HG02759 (cell line): ENCODE results near the gene PSMB7.

Source experiments
- ATAC-seq: cut with Tn5 transposase; IDR thresholded peaks from one replicate; pipeline ENCODE4 v1.9.1; 2021; ENCODE audit warnings: mild to moderate bottlenecking, moderate library complexity; ENCODE audit not compliant: unreplicated experiment

Gene PSMB7

DNA sequence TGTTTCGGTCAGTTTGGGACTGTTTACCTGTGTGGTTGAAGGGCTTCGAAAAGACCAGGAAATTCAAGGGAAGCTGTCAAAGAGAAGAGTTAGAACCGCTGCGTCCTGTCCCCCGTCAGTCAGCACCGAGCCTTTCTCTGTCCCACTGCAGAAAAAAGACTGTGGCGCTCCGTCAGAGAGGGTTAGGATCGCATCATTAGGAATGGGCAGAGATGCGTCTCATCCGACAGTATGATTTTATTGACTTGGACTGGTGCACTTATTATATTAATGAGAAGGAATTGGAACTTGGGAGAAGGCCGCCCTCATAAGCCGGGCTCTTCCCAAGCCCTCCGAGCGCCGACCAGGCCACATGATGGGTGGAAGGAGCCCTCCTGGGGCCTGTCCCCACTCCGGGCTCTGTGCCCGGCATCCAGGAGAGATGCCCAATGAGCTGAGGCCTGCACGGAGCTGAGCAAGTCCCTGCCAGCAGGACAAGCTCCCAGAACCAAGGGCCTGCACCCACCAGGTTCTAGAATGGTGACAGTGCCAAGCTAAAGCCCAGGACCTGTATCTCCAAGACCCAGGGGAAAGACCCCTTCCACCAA, 85.9 kb downstream of the PSMB7 start:
- ATAC-seq: no peak

DNA sequence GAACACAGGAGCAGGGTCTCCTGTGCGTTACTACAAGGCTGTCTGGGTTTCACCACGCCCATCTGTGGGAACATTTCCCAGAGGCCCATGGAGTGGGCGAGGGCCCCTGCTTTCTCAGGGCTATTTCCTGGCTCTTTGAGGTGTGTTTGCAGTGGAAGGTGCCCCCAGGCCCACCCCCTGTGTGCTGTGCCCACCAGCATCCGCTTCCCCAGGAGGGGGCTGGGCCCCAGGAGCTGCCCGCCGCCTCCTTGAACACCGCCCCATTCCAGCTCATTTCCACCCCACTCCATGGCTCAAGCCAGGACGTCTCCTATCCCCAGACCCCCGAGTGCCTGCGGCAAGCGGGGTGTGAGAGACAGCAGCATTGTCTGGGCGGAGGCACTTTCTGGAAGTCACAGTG, 87.0 kb downstream of the PSMB7 start:
- ATAC-seq: no peak

DNA sequence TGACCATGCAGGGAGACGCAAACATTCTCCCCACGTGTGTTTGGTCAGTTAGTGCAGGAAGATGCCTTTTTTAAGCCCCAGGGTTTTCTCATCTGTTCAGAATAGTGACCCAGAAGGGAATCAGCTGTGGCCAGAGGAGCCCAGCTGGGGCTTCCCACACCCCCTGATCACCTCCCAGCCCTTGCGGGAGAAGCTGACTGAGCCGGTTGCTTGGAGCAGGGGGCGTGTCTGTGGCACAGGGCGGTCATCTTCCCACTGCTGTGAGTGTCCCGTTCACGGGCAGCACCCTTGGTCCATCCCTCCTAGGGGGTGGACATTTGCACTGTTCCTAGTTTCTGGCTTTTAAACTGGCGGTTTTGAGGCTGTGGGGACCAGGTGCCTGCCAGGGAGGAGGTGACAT, 87.8 kb downstream of the PSMB7 start:
- no peak for ATAC-seq

DNA sequence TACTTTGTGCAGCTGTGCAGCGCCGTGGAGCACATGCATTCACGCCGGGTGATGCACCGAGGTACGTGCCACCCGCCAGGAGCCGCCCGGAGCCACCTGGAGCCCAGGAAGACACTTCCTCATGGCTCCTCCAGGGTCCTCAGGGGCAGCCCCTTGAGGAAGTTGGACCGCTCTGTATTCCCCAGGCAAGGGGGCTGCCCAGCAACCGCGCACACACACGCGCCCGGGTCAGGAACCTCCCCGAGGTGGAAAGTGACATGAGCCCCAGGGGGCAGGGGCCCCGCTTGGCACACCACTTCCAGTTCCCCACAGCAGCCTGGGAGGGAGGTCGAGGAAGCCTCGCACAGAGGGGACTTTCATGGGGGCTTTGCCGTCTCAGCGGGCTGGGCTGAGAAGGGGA, 88.9 kb downstream of the PSMB7 start:
- ATAC-seq: no peak

DNA sequence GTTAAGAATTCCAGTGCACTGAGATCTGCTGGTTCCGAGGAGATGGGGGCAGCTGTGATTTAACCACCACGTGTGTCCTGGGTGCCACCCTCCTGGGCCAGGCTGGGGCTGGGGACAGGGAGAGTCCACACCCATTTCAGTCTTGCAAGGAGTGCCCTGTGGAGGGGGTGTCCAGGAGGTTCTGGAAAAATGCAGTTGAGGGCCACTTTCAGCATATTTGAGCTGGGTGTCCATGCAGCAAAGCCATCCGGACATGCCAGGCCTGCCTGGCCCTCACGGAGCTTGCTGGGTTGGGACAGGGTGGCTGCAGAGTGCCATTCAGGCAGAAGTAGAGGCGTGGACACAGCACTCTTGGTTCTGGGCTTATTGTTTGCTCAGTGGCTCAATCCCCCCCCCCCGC, 89.4 kb downstream of the PSMB7 start:
- no peak for ATAC-seq

DNA sequence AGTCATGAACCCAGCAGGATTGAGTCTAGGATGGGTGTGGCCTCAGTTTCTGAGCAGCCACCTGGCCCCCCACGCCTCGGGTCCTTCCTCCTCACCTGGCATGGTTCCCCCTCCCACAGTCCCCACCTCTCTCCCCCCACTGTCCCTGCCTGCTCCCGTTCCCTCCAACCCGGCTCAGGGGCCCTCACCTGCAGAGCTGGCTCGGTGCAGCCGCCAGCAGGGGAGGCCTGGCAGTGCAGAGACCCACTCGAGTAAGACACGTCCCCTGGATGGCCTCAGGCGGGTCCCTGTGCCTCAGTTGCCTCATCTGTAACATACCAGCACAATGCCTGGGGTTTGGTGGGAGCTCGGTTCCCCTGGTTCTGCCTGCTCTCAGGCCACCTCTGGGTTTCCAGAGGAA, 91.3 kb downstream of the PSMB7 start:
- ATAC-seq: no peak

DNA sequence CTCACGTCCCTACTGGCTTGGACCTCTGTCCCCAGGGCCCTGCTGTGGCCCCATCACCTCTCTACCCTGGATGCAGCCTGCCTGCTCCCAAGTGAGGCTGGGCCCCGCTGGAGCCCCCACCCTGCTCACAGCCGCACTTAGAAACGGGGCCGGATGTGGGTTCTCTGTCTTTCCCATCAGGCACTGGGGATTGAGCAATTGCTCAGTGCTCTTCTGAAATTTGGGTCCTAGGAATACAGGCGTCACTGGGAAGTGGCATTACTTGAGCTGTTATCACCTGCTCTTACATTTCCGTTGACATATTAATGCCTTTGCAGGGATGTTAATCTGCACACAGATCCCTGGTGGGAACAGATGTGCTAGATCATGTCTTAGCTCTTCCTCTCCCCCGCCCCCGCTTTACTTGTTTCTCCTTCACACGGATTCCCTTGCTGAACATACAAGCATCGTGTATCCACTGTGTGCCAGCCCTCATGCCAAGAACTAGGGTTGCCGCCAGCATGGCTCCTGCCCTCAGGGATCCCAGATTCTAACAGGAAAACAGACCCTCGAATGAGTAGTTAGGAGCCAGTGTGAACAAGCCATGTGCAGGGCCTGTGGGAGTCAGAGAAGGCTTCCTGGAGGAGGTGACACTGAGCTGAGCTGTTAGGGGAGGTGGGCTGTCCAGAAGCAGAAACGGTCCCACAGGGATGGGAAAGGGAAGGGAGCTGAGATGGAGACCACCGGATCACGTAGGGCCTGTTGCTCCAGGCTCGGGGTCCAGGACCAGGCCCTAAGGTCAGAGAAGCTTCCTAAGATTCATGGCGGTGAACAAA, 92.4 kb downstream of the PSMB7 start:
- ATAC-seq: no peak

DNA sequence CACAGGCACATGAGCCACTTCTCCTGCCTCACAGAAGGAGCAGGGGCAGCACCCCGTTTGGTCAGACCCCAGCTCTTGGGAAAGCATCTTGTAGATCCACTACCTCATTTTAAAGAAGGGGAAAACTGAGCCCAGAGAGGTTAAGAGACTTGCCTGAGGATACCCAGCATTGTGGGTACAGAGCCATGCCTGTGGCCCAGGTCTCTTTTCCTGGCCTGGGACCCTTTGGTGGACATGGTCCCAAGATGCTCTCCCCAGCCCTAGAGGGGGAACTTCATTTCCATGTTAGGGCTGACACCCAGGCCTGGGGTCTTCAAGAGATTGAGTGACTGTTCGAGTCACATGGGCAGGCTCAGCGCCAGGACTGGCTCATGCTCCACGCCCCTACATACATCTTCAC, 93.3 kb downstream of the PSMB7 start:
- ATAC-seq: no peak

DNA sequence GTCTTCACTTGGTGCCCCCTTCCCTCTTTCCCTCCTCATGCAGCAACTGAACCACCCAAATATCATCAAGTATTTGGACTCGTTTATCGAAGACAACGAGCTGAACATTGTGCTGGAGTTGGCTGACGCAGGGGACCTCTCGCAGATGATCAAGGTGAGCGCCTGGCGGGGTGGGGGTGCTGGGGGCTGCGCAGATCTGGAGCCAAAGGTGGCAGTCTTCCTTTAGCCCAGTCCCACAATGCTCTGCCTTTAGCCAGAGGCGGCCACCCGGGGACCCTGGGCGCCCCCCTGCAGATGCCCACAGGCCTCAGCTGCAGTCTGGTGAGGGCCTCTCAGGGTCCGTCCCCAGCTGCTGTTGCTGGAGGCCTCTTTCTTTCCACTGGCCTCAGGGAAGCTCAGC, 93.8 kb downstream of the PSMB7 start:
- no peak for ATAC-seq

DNA sequence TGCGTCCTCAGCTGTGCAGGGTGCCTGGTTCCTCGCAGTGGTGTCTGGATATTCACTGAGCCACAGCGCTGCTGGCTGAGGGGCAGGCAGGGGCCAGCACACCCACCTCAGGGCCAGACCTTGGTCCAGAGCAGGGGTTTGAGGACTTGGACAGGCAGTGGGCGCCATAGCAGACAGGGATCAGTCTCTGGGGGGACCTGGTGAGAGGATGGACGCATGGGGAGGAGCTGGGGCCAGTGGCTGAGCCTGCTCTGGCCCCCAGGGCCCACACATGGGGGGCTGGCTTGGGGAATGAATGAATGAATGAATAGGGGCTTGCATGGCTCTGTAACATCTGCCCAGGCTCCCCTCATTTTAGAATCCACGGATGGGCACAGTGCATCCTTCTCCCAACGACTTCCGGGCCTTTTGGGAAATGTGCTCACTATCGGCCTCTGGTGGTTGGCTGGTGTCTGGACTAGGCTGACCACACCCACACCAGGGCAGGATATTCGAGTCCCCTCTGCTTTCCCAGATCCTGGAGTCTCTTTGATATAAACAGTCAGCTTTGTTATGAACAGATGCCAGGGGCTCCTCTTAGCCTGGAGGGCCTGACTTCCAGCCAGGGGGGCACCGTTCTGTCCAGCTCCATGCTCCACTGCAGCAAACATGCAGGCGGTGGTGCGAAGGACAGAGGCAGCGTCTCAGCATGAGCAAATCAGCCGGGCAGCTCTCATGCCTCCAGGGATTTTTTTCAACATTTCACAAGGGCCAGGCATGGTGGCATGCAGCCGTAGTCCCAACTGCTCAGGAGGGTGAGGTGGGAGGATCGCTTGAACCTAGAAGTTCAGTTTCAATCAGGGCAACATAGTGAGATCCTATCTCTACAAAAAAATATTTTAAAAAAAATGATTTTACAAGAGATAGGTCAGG, 94.9 kb downstream of the PSMB7 start:
- ATAC-seq: no peak

DNA sequence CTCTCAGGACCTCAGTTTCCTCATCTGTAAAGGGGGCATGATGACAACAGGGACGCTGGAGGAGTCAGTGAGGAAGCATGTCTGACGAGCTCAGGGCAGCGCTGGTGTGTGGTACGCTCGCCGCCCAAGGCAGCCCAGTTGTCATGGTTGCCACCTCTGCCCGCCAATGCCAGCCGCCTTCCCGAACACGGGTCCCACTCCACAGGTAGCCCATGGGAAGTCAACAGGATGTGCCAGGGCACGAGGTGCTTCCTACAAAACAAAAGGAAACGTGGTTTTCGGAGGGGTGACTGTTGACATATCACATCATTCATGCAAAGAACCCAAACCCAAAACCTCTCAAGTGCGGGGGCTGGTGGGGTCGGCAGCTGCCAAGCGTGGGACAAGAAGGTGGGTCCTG, 99.4 kb downstream of the PSMB7 start:
- ATAC-seq: no peak

DNA sequence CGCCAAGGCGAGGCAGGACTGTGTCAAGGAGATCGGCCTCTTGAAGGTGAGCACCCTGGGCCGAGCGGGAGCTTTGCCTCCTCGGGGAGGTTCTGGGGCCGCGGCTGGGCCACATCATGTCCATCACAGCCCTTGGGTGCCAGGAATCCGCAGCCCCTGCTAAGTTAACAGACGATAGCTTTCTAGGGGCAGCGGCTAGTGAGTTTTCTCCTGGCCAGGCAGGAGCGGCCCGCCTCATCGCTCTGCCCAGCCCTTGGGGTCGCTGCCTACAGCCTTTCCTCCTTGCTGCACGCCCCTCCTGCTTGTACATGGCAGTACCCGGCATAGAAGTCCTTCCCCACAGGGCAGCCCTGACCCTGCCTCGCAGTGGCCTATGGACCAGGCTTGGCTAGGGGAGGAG, 101.3 kb downstream of the PSMB7 start:
- no peak for ATAC-seq

DNA sequence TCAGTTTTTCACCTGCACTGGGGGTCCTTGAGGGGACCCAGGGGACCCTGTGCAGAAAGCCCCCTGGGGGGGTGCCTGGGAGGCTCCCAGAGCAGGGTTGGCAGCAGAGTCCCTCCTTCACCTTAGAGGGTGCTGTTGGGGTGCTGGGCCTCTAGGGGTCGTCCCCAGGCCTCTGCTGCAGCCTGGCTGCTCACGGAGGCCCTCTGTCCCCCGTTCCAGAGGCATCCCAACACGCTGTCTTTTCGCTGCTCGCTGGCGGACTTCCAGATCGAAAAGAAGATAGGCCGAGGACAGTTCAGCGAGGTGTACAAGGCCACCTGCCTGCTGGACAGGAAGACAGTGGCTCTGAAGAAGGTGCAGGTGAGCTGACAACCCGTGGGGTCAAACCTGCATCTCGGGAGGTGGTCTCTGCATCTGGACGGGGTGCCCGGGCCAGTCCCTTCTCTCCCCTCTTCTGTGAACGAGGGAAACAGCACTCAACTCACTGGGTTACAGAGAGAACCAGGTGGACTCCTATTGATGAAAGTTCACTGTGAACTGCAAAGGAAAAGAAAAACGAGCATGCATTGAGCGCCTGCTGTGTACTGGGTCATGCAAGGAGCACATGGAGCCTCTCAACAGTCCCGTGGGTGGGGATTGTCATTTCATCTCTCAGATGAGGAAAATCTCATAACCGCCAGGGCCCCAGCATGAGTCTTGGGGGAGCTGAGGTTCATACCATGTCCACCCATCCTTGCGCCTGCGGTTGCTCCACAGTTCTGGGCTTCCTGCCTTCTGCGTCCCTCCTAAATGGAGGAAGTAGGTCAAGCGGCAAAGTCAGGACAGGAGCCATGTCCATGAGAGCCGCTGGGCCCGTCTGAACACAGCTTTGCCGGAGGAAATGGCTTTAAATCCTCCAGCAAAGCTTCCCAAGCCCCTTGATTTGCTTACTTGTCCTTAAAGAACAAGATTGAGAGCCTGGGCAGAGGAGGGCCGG, 102.7 kb downstream of the PSMB7 start:
- ATAC-seq: no peak

DNA sequence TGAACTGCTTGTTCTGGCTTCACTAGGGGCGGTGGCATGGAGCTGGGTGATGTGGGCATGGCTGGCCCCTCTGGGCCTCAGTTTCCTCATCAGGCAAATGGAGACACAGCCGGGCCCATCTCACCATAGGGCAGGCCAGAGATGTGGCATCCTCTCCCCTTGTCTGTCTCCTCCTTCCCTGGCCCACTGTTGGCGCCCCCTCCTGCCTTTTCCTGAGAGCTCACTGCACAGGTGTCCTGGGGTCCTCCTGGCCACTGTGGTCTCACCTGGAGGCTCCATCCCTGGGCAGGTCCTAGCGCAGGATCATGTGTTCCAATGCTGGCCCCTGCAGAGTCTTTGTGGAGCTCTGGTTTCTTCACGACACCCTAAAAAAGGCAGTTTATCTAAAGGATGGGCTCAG, 104.0 kb downstream of the PSMB7 start:
- ATAC-seq: no peak

DNA sequence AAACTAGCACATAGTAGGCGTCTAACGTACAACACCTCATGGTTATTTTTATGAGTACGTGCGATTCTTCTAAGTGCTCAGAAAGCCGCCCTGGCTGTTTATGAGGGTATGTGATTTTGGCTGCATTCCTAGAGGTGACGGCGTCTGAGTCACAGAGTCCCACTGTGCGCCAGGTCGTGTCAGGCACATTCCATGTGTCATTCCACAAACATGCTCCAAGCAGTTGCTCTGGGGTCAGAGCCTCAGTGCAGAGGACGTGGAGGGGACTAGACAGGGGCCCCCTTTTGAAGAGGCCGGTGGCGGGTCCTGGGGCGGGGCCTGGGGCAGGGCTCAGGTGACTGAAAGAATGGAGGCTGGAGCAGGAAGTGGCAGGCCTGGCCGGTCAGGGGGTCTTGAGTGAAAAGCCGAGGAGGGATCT, 105.6 kb downstream of the PSMB7 start:
- ATAC-seq: no peak

DNA sequence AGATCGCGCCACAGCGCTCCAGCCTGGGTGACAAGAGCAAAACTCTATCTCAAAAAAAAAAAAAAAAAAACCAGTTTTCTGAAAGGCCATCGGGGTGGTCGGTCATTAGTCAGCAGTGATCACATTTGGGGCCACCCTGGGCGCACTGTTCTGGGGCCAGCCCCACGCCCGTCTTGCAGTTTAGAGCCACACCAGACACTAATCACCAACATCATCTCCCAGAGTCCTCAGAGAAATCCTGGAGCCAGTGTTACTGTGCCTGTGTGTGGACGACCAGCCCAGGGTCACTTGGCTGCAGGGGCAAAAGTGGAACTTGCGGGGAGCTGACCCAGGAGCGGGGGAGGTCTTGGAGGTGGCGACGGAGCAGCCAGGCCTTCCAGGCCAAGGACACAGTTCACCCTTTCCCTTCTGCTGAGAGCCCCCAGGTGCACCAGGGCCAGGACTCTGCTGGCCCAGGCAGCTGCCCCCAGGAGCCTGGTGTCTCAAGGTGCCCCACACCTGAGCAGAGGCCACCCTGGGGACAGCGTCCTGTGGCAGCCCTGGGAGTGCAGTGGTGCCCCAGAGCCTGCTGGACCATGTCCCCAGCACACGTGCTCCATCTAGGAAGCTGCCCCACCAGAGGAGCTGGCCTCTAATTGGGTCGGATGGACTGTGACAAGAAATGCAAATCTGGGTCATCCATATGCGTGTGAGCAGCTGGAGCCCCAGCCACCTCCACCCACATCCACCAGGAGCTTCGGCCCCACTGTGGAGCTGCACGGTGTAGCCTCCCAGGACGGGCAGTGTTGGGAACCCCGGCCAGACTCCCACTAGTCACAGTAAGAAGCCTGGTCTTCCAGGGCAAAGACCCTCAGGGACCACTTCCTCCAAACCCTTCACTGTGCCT, 106.4 kb downstream of the PSMB7 start:
- no peak for ATAC-seq

DNA sequence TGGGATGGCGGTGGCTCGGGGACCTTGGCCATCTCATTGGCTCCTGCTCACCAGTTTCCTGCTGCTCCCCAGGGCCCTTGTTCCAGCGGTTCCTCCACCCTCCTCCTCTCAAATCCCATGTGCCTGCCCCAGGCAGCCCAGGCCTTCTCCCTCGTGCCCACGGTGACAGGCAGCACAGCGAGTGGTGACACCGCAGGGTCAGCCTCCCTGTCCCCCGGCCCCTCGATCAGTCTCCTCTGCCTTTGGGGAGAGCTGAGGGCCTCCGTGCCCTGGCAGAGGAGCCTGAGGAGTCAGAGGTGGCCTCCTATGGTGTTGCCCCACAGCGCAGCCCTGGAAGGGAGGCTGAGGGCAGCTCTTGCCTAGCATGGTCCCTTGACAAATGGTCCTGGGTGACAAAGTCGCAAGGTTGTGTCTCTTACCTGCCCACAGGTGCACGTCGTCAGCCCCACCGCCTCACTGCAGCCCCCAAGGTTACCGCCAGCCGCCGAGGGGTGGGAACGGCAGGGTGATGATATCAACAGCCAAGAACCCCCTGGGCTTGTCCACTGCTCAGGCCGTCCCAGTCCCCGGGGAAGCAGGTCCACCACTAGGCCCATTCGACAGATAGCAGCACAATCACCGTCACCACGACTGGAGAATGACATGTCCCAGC, 107.7 kb downstream of the PSMB7 start:
- no peak for ATAC-seq

DNA sequence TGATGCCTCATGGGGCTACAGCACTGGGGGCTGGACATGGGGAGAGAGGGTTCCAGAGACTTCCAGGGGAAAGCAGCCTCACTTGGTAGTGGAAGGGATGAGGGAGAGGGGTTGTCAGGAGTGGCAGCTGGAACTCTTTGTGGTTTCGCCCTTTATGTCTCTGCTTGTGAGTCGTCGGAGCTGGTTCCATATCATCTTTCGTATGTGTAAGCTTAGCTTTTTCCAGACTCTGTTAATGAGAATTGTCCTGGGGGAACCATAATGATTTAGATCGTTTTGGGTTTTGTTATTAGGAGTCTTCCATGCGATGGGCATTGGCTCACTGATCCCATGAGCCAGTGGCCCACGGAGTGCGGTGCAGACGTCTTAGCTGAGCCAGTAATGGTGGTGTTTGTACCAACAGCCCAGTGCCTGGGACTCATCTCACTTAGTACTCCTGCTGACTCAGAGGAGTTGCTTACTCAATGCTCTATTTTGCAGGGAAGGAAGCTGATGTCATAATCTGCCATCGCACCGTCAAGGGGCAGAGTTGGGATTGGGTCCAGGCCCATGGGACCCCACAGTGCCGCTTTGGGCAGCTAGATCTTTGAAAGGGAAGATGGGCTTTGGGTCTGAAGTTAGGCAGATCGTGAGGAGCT, 109.0 kb downstream of the PSMB7 start:
- no peak for ATAC-seq

DNA sequence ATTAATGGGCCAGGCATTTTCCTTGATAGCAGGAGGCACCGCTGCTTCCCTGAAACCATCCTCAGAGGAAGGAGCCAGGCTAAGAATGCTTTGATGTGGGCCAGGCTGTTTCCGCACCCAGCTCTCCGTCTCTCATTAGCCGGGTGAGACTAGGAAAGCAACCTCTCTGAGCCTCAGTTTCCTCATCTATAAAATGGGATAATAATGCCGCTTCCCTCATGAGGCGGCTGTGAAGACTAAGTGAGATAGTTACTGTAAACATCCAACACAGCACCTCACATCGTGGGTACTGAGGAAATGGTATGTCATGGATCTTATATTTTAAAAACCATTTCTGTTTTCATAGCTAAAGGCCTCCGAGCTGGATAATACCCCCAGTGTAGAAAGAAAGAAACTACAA, 111.0 kb downstream of the PSMB7 start:
- ATAC-seq: no peak
